GM21717 (cell line): ENCODE data around the gene GSG1L.

Experiments
- ATAC-seq: cut with Tn5 transposase; IDR thresholded peaks from one replicate; pipeline ENCODE4 v1.9.1; 2021; ENCODE audit warnings: mild to moderate bottlenecking, moderate library complexity; ENCODE audit not compliant: unreplicated experiment

GSG1L gene

GRCh38 chr16:27800817-27801216, 262.7 kb downstream of the GSG1L start:
- ATAC-seq = no peak

DNA sequence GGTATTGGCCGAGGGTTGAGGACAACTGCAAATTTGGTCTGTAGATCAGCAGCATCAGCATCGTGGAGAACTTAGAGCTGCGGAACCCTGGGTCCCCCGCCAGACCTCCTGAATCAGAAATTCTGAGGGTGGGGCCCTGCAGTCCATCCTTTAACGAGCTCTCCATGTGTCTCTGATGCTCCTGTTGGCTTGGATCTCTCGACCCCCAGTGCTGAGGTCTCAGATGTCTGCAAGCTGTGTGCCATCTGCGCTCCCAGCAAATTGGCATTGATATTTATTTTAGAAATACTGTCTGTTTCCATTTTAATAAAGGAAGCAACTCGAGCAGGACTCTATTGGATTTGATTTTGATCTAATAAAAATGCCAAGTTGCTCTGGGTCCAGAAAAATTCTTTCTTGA, 263.6 kb downstream of the GSG1L start:
- ATAC-seq = no peak

GRCh38 chr16:27798241-27798640, 265.3 kb downstream of the GSG1L start:
- ATAC-seq = no peak

DNA sequence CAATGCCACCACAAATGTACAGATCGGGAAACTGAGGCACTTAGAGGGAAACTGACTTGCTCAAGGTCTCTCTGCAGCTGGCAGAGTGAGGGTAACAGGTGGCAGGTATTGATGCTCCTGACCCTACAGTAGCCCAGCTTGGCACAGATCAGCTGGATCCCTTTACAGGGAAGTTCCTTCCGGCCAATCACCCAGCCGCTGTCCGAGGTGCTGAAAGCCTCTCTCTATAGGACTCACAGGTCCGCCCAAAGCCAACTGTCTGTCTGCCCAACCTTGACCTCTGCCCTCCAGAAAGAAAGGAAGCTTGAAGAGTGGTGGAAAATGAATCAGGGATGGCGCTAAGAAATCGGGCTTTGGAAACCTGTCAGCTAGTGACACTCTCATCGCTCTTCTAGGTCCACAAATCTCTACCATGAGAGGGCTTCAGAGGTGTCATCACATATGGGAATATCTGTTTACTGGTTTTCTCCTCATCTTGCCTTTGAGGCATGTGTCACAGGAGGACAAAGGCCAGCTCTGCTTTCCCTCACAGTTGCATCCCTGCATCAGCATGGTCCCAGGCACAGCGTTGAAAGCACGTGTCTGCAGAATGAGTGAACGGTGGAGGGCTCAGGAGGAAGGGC, 267.4 kb downstream of the GSG1L start:
- ATAC-seq = no peak

DNA sequence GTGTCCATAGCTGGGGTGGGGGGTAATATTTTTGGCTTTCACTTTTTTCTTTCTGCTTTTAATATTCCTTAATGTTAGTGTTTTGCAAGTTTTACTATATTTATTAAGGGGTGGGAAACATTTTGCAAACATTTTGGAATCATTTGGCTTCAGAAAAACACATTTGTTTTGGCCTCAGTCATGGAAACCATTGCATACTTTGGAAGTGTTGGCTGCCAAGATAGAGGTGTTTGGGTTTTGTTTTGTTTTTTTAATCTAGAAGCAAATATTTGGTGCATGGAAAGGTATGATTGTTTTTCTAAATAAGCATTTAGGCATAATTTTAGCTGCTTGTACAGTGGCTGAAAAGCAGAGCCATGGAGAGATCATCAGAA, 270.3 kb downstream of the GSG1L start:
- ATAC-seq = no peak

- no peak for ATAC-seq
These were observed 270.8 kb downstream of the GSG1L start for GRCh38 chr16:27792486-27793248.

- no peak for ATAC-seq
These were observed 272.2 kb downstream of the GSG1L start for GRCh38 chr16:27791404-27791719.

- ATAC-seq = no peak
These were observed 272.7 kb downstream of the GSG1L start for GRCh38 chr16:27790546-27791403.

- ATAC-seq = no peak
These were observed 273.8 kb downstream of the GSG1L start for GRCh38 chr16:27789595-27790241.

- ATAC-seq = no peak
These were observed 274.4 kb downstream of the GSG1L start for GRCh38 chr16:27789150-27789549.

GRCh38 chr16:27787665-27788064, 275.8 kb downstream of the GSG1L start:
- no peak for ATAC-seq

DNA sequence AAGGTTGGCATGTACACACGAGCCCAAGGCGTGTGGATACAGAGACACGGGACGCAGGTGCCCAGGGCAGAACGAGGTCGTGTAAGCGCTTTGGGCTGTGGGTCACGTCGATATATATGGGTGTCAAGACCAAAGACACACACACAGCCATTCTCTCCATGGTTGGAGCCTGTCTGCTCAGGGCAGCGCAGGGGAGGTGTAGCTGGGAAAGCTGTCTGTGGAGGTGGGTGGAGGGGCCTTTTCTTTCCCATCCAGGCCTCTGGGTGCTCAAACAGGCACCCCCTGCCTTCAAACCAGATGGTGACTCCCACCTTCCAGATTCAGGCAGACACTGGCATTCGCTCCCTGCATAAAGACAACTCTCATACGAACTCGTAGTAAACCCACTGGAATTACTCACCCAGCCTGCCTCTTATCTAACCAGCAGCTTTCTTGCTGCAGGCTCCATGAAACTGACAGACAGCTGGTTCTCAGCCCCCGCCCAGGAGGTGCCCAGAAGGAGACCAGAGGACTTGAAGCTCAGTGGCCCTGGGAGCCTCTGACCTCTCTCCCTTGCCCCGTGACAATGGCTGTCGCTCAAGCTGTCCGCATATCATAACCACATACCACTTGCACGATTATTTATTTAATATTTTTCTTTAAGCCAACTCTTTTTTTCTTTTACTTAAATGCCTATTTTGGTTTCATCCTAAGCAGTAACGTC, 276.4 kb downstream of the GSG1L start:
- no peak for ATAC-seq

DNA sequence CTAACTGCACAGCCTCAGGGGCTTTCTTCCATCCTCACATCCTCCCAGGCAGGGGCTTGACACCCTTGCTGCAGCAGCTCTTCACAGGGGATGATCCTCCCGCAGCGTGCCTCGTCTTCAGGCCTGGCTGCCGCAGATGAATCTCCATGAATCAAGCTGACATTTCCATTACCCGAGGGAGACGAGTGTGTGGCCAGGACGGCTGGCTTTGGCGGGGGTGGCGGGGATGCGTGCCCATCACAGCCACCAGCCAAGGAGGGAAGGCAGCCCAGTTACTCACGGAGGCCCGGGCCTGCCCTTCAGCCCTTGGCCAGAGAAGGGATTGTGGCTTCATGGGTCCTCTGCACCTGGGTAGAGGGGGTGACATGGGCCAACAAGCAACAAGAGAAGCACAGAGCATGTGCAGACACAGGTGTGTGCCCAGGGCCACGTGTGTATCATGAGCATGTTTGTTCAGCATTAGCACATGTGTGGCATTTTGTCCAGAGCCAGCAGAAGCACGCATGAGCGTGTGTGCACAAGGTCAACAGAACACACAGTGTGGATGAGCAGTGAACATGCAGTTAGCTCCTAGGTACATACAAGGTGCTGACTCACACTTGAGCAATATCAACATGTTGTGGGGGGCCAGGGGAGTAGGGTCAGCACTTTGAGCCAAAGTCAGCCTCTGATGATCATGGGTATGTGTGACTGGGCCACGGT, 277.1 kb downstream of the GSG1L start:
- no peak for ATAC-seq

- no peak for ATAC-seq
These were observed 278.2 kb downstream of the GSG1L start for GRCh38 chr16:27785307-27785678.

DNA sequence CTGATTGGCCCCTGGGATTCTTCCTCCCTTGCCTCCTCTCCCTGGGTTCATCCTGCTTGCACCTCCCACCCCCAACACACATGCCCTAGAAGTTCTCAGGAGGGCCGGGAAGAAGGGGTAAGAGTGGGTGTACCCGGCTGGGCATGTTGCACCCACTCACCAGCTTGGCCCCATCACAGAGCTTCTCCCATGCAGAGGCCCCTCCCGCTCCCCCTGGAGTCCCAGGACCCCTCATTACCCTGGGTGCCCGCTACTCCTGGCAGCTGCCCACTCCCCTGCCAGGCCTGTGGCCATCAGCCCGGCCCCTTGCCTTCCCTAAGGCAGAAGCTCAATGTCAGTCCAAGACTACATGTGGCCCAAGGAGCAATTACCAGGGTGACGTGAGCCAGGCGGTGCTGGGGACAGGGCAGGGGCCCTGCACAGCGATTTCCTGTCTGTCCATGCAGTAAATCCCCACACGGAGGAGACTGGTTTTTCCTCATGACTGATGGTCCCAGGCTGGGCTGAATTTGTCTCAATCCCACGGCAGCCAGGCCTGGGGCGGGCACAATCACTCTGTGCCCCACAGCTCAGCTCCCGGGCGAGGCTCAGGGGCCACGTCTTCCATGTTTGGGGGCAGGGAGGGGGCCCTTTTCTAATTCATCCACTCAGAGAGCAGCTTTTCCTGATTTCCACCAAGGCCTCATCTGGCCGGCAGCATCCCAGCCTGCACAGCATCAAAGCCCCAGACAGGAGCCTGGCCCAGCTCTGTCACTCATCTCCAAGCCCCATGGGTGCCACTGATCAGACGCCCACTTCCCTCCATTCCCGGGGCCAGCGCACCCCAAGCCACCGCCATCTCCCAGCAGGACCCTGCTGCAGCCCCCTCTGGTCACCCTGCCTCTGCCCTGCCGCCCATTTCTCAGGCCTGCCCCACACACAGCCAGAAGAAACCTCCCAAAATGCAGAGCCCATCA, 278.9 kb downstream of the GSG1L start:
- ATAC-seq = no peak

DNA sequence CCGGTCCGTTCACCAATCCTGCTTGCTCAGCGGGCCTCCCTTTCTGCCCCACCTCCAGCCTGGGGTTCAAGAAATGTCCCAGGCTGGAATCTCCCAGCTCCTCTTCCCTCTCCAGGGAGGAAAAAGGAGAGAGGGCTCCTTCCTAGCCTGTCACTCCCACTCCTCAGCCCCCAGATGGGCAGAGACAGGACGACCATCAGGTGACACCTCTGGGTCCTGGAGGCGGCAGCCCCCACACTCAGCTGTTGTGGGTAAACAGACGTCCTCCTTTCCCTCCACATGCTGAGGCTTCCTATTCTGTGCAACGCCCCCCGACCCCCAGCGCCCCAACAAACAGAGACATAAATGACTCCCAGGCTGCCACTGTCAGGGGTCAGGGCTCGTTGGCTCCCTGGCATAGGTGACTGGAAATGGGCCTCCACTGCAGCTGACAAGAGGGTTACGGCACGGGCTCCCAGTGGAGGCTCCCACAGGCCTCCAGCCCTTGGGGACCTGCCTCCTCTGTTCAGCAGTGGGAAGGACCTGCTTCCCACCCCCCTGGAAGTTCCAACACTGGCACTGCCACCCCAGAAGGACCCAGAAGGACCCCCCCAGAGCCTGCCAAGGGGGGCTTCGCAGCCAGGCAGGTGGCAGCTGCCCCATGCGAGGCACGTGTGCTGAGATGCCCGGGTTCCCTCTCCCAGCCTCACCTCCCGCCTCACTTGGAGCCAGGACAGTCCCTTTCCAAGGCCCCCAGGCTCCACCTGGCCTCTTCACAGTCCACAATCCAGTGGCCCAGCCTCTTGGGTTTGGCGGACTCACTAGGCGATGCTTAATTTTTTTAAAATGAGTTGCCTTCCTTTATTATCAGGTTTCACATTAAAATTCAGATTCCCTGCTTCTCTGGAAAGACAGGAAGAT, 281.3 kb downstream of the GSG1L start:
- no peak for ATAC-seq

DNA sequence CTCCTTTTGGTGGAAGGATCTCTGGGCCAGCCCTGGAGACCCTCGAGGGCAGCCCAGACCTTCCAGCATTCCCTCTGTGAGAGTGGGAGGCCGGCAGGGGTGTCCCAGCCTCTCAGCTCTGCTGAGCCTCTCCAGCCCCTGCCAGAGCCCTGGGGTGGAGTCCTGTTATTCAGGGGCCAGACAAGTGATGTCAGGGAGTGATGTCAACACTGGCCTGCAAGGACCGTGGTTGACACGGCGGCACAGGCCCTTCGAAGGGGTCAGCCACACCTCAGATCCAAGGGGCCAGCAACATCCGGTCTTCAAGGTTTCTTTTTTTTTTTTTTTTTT, 282.4 kb downstream of the GSG1L start:
- ATAC-seq = no peak

- no peak for ATAC-seq
These were observed 282.9 kb downstream of the GSG1L start for GRCh38 chr16:27780468-27781194.
